GM18499 (cell line): ENCODE measurements around the gene VPS11.
"Not testable (repeated sequence)": the region's sequence is repeated elsewhere in the genome, so short reads cannot be mapped to it uniquely, and the experiment has no call there.

Source experiments
- ATAC-seq: cut with Tn5 transposase; IDR thresholded peaks from one replicate; pipeline ENCODE4 v1.9.1; 2021; ENCODE audit warnings: moderate number of reproducible peaks; ENCODE audit not compliant: insufficient read depth, unreplicated experiment

VPS11 gene

GRCh38 chr11:119100994-119101758, 33.6 kb downstream of the VPS11 start:
- ATAC-seq = no peak

GRCh38 chr11:119101759-119102423, 34.3 kb downstream of the VPS11 start, which contains the start of gene DPAGT1:
Gene DPAGT1 (minus strand): TSS chr11:119101853. CDS start chr11:119101655, 198 bp downstream.
- no peak for ATAC-seq

- not testable (repeated sequence) for ATAC-seq
Observed at GRCh38 chr11:119103161-119103664, 35.6 kb downstream of the VPS11 start.

- ATAC-seq = no peak
Observed at GRCh38 chr11:119103793-119104192, 36.2 kb downstream of the VPS11 start.

- ATAC-seq = peak; percentile 37
Observed at GRCh38 chr11:119106564-119107537, 39.2 kb downstream of the VPS11 start, which contains the start of gene C2CD2L. Gene C2CD2L (plus strand): TSS chr11:119107344. CDS start chr11:119107742, 398 bp downstream.

GRCh38 chr11:119107538-119108145, 40.0 kb downstream of the VPS11 start:
- ATAC-seq = no peak

- ATAC-seq = no peak
Observed at GRCh38 chr11:119108146-119108856, 40.7 kb downstream of the VPS11 start.

- no peak for ATAC-seq
Observed at GRCh38 chr11:119108857-119109221, 41.2 kb downstream of the VPS11 start.

GRCh38 chr11:119109843-119110242, 42.2 kb downstream of the VPS11 start:
- no peak for ATAC-seq

- ATAC-seq = no peak
Observed at GRCh38 chr11:119110439-119110838, 42.8 kb downstream of the VPS11 start.

- ATAC-seq = no peak
Observed at GRCh38 chr11:119111361-119111925, 43.8 kb downstream of the VPS11 start.

GRCh38 chr11:119112314-119113020, 44.8 kb downstream of the VPS11 start:
- no peak for ATAC-seq

- no peak for ATAC-seq
Observed at GRCh38 chr11:119113716-119114115, 46.1 kb downstream of the VPS11 start.

- ATAC-seq = no peak
Observed at GRCh38 chr11:119114351-119114750, 46.7 kb downstream of the VPS11 start.

GRCh38 chr11:119115484-119116234, 48.0 kb downstream of the VPS11 start:
- ATAC-seq = no peak

GRCh38 chr11:119116235-119116594, 48.6 kb downstream of the VPS11 start:
- ATAC-seq = no peak

GRCh38 chr11:119116601-119117000, 49.0 kb downstream of the VPS11 start:
- ATAC-seq = no peak
